Erythroblast (primary cell): ENCODE results near the gene CTNNA3.
"Not testable (repeated sequence)": the region's sequence is repeated elsewhere in the genome, so short reads cannot be mapped to it uniquely, and the experiment has no call there.

Experiments
- GATA1 ChIP-seq: IDR thresholded peaks from 2 replicates; pipeline ENCODE4 v1.6.1; 2011; ENCODE audit warnings: low read depth, mild to moderate bottlenecking, control low read depth, low read length, moderate library complexity
- POLR2A ChIP-seq: IDR thresholded peaks from 2 replicates; pipeline ENCODE4 v1.6.1; 2011; ENCODE audit warnings: mild to moderate bottlenecking, low read length

DNA sequence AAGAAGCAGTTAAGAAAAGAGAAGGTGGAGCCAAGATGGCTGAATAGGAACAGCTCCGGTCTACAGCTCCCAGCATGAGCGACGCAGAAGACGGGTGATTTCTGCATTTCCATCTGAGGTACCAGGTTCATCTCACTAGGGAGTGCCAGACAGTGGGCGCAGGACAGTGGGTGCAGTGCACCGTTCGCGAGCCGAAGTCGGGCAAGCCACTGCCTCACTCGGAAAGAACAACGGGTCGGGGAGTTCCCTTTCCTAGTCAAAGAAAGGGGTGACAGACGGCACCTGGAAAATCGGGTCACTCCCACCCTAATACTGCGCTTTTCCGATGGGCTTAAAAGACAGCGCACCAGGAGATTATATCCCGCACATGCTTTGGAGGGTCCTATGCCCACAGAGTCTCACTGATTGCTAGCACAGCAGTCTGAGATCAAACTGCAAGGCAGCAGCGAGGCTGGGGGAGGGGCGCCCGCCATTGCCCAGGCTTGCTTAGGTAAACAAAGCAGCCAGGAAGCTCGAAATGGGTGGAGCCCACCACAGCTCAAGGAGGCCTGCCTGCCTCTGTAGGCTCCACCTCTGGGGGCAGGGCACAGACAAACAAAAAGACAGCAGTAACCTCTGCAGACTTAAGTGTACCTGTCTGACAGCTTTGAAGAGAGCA, 3.7 kb upstream of the CTNNA3 start:
- not testable (repeated sequence) for TF ChIP-seq POLR2A, GATA1
